GM20431 (cell line): ENCODE results near the gene PI4KA.
"Not testable (repeated sequence)": the region's sequence is repeated elsewhere in the genome, so short reads cannot be mapped to it uniquely, and the experiment has no call there.

ENCODE experiments used
- in situ Hi-C: fragments of 300-500 bp; cut with MseI, MboI; formaldehyde crosslinking; loops from one replicate; pipeline ENCODE4 v1.15.0; 2020; ENCODE audit warnings: low sequenced_read_pairs; ENCODE audit not compliant: unreplicated experiment

Gene PI4KA

GRCh38 chr22:20736891-20737290 lies 121.7 kb downstream of the PI4KA start:
- in situ Hi-C loops: not testable (repeated sequence)

GRCh38 chr22:20735356-20736162 lies 123.1 kb downstream of the PI4KA start:
- in situ Hi-C loops: not testable (repeated sequence)

GRCh38 chr22:20732431-20732830 lies 126.2 kb downstream of the PI4KA start:
- in situ Hi-C loops: not testable (repeated sequence)

- in situ Hi-C loops: no loop called here
Measured at GRCh38 chr22:20729194-20729593, 129.4 kb downstream of the PI4KA start.

GRCh38 chr22:20728523-20729190 lies 130.0 kb downstream of the PI4KA start:
- in situ Hi-C loops: no loop called here

- in situ Hi-C loops: no loop called here
Measured at GRCh38 chr22:20727118-20728015, 131.2 kb downstream of the PI4KA start.

- in situ Hi-C loops: no loop called here
Measured at GRCh38 chr22:20725987-20726558, 132.5 kb downstream of the PI4KA start.

- in situ Hi-C loops: no loop called here
Measured at GRCh38 chr22:20724676-20725454, 133.7 kb downstream of the PI4KA start.

GRCh38 chr22:20721409-20722218 lies 137.0 kb downstream of the PI4KA start:
- in situ Hi-C loops: no loop called here

GRCh38 chr22:20720692-20721408 lies 137.8 kb downstream of the PI4KA start:
- in situ Hi-C loops: no loop called here

- in situ Hi-C loops: not testable (repeated sequence)
Measured at GRCh38 chr22:20718727-20719126, 139.9 kb downstream of the PI4KA start.

GRCh38 chr22:20717981-20718380 lies 140.6 kb downstream of the PI4KA start:
- in situ Hi-C loops: not testable (repeated sequence)

GRCh38 chr22:20717213-20717866 lies 141.3 kb downstream of the PI4KA start:
- in situ Hi-C loops: not testable (repeated sequence)

GRCh38 chr22:20713116-20713515 lies 145.5 kb downstream of the PI4KA start:
- in situ Hi-C loops: not testable (repeated sequence)

- in situ Hi-C loops: not testable (repeated sequence)
Measured at GRCh38 chr22:20709966-20710365, 148.6 kb downstream of the PI4KA start.

GRCh38 chr22:20707549-20708118 lies 151.0 kb downstream of the PI4KA start:
- in situ Hi-C loops: not testable (repeated sequence)
